ENCODE results near the gene CNOT8.

- TF ChIP-seq EZH2 (IDR thresholded peaks at IDR 0.05; ENCODE audit: insufficient read depth, poor library complexity, severe bottlenecking), result no peak
- no peak for TF ChIP-seq EZH2phosphoT487 (IDR thresholded peaks at IDR 0.05; ENCODE audit: insufficient read depth, low read depth)
Observed at GRCh38 chr5:154901913-154902312, 43.5 kb downstream of the CNOT8 start.

Data from GM23248 (cell line).